ENCODE data around the gene FAM78B. TPM values are rescaled to one million over a fixed set of nuclear protein-coding genes. Genes with fewer than 3 reads are reported as not detected.

The FAM78B gene
- total RNA-seq, 1 donor from 2014 or later = 66.0 TPM

- H3K4me1 Mint-ChIP-seq (ENCODE audit: low read depth, unreplicated experiment) = peaks cover 8% of the 10 kb centered on the region
- peaks cover 4% of the 10 kb centered on the region for H3K36me3 Mint-ChIP-seq (ENCODE audit: unreplicated experiment)
- DNase-seq = no peak
- H3K9me3 Mint-ChIP-seq (ENCODE audit: unreplicated experiment) = peaks cover 3% of the 10 kb centered on the region
- TF ChIP-seq CTCF (IDR thresholded peaks at IDR 0.05; ENCODE audit: partially characterized antibody, unreplicated experiment) = no peak
- no peak overlapping the region for H3K4me3 Mint-ChIP-seq (ENCODE audit: unreplicated experiment)
- H3K27me3 Mint-ChIP-seq (ENCODE audit: unreplicated experiment) = peaks cover 8% of the 10 kb centered on the region
- H3K27ac Mint-ChIP-seq (ENCODE audit: unreplicated experiment) = no peak overlapping the region
Measured at GRCh38 chr1:166080277-166080966, 86.4 kb downstream of the FAM78B start.

GRCh38 chr1:166079276-166079675, 87.5 kb downstream of the FAM78B start:
- no peak overlapping the region for H3K27ac Mint-ChIP-seq (ENCODE audit: unreplicated experiment)
- H3K27me3 Mint-ChIP-seq (ENCODE audit: unreplicated experiment) = peaks cover 8% of the 10 kb centered on the region
- H3K4me1 Mint-ChIP-seq (ENCODE audit: low read depth, unreplicated experiment) = peaks cover 3% of the 10 kb centered on the region
- H3K4me3 Mint-ChIP-seq (ENCODE audit: unreplicated experiment) = no peak overlapping the region
- no peak for DNase-seq
- TF ChIP-seq CTCF (IDR thresholded peaks at IDR 0.05; ENCODE audit: partially characterized antibody, unreplicated experiment) = no peak
- peaks cover 4% of the 10 kb centered on the region for H3K36me3 Mint-ChIP-seq (ENCODE audit: unreplicated experiment)
- peaks cover 3% of the 10 kb centered on the region for H3K9me3 Mint-ChIP-seq (ENCODE audit: unreplicated experiment)

- H3K4me1 Mint-ChIP-seq (ENCODE audit: low read depth, unreplicated experiment) = peaks cover 15% of the 10 kb centered on the region
- TF ChIP-seq CTCF (IDR thresholded peaks at IDR 0.05; ENCODE audit: partially characterized antibody, unreplicated experiment) = no peak
- no peak overlapping the region for H3K4me3 Mint-ChIP-seq (ENCODE audit: unreplicated experiment)
- H3K27ac Mint-ChIP-seq (ENCODE audit: unreplicated experiment) = no peak overlapping the region
- no peaks in the 10 kb centered on the region for H3K9me3 Mint-ChIP-seq (ENCODE audit: unreplicated experiment)
- DNase-seq = no peak
- H3K36me3 Mint-ChIP-seq (ENCODE audit: unreplicated experiment) = no peaks in the 10 kb centered on the region
- H3K27me3 Mint-ChIP-seq (ENCODE audit: unreplicated experiment) = no peaks in the 10 kb centered on the region
Measured at GRCh38 chr1:166073489-166073888, 93.3 kb downstream of the FAM78B start.

GRCh38 chr1:166069390-166069789, 97.4 kb downstream of the FAM78B start:
- H3K36me3 Mint-ChIP-seq (ENCODE audit: unreplicated experiment) = no peaks in the 10 kb centered on the region
- no peak overlapping the region for H3K4me3 Mint-ChIP-seq (ENCODE audit: unreplicated experiment)
- no peak overlapping the region for H3K27ac Mint-ChIP-seq (ENCODE audit: unreplicated experiment)
- peaks cover 52% of the 10 kb centered on the region for H3K4me1 Mint-ChIP-seq (ENCODE audit: low read depth, unreplicated experiment)
- no peaks in the 10 kb centered on the region for H3K27me3 Mint-ChIP-seq (ENCODE audit: unreplicated experiment)
- H3K9me3 Mint-ChIP-seq (ENCODE audit: unreplicated experiment) = peaks cover 10% of the 10 kb centered on the region
- DNase-seq = no peak
- no peak for TF ChIP-seq CTCF (IDR thresholded peaks at IDR 0.05; ENCODE audit: partially characterized antibody, unreplicated experiment)

GRCh38 chr1:166066107-166066506, 100.7 kb downstream of the FAM78B start:
- DNase-seq = no peak
- peak overlapping the region; percentile 63 for H3K27ac Mint-ChIP-seq (ENCODE audit: unreplicated experiment)

More at GRCh38 chr1:166066107-166066506, 100.7 kb downstream of the FAM78B start:
- TF ChIP-seq CTCF (IDR thresholded peaks at IDR 0.05; ENCODE audit: partially characterized antibody, unreplicated experiment) = no peak
- H3K4me1 Mint-ChIP-seq (ENCODE audit: low read depth, unreplicated experiment) = peaks cover 56% of the 10 kb centered on the region
- peaks cover 16% of the 10 kb centered on the region for H3K9me3 Mint-ChIP-seq (ENCODE audit: unreplicated experiment)
- H3K27me3 Mint-ChIP-seq (ENCODE audit: unreplicated experiment) = peaks cover 4% of the 10 kb centered on the region
- H3K4me3 Mint-ChIP-seq (ENCODE audit: unreplicated experiment) = peak overlapping the region; percentile 50
- no peaks in the 10 kb centered on the region for H3K36me3 Mint-ChIP-seq (ENCODE audit: unreplicated experiment)
